Astrocyte of the cerebellum (primary cell): ENCODE data around the gene HTR3E.
"Not testable (repeated sequence)": the region's sequence is repeated elsewhere in the genome, so short reads cannot be mapped to it uniquely, and the experiment has no call there.

Experiments
- DNase-seq: peaks from one replicate; pipeline ENCODE4 v3.0.0-alpha.2; 2011; ENCODE audit warnings: low read depth
- H3K4me3 ChIP-seq: 2 replicates; pipeline ENCODE4 v1.5.1; 2011; ENCODE audit warnings: mild to moderate bottlenecking, low read depth, low read length, moderate library complexity
- CTCF ChIP-seq: IDR thresholded peaks from 2 replicates; pipeline ENCODE4 v1.5.1; 2012; ENCODE audit warnings: low read length, low read depth, moderate library complexity, mild to moderate bottlenecking; ENCODE audit errors: missing control alignments
- in situ Hi-C: cut with HindIII; loops from 2 replicates; pipeline ENCODE4 v1.10.0; 2017; ENCODE audit warnings: low sequenced_read_pairs

The HTR3E gene

GRCh38 chr3:184097556-184097955, 692 bp downstream of the HTR3E start:
- in situ Hi-C loops, result no loop called here
- no peak for TF ChIP-seq CTCF
- H3K4me3 ChIP-seq, result no peak overlapping the region
- DNase-seq, result no peak

- no peak overlapping the region for H3K4me3 ChIP-seq
- TF ChIP-seq CTCF, result no peak
- DNase-seq, result no peak
- in situ Hi-C loops, result no loop called here
Observed at GRCh38 chr3:184099806-184100686, 3.2 kb downstream of the HTR3E start.

GRCh38 chr3:184110316-184110725, 13.5 kb downstream of the HTR3E start:
- TF ChIP-seq CTCF, result no peak
- H3K4me3 ChIP-seq, result no peak overlapping the region
- in situ Hi-C loops, result no loop called here
- no peak for DNase-seq

- in situ Hi-C loops, result no loop called here
- H3K4me3 ChIP-seq, result no peak overlapping the region
- no peak for TF ChIP-seq CTCF
- no peak for DNase-seq
Observed at GRCh38 chr3:184116017-184116416, 19.2 kb downstream of the HTR3E start.

- in situ Hi-C loops, result no loop called here
- no peak overlapping the region for H3K4me3 ChIP-seq
- no peak for TF ChIP-seq CTCF
- DNase-seq, result no peak
Observed at GRCh38 chr3:184117636-184118035, 20.8 kb downstream of the HTR3E start.

GRCh38 chr3:184121031-184121430, 24.2 kb downstream of the HTR3E start:
- H3K4me3 ChIP-seq, DNase-seq, in situ Hi-C loops: not testable (repeated sequence)

GRCh38 chr3:184126006-184126405, 29.1 kb downstream of the HTR3E start:
- DNase-seq, result no peak
- no peak overlapping the region for H3K4me3 ChIP-seq
- in situ Hi-C loops, result no loop called here
- no peak for TF ChIP-seq CTCF
